ENCODE measurements around the gene SHROOM3.

- TF ChIP-seq CTCF (IDR thresholded peaks at IDR 0.05), result no peak
- TF ChIP-seq POLR2A (IDR thresholded peaks at IDR 0.05), result no peak
These were observed 216.6 kb downstream of the SHROOM3 start for GRCh38 chr4:76651616-76652015.

Data from body of pancreas (tissue), 4 donors.